ENCODE results near the gene LRPAP1. TPM values are rescaled to one million over a fixed set of nuclear protein-coding genes. Genes with fewer than 3 reads are reported as not detected.

LRPAP1 gene
- total RNA-seq, 4 donors from 2014 or later = 88.5 to 201 (median 174) TPM

GRCh38 chr4:3476936-3477749 lies 55.1 kb downstream of the LRPAP1 start:
- Histone ChIP-seq H3K4me3 (no peak overlapping the region), H3K27ac (replicated peaks in 1 of 4) (no peak overlapping the region), H3K27me3 (peaks cover 0 to 87% (median 0%) of the 10 kb centered on the region in 4 donors), H3K36me3 (peaks cover 0 to 8% (median 0%) of the 10 kb centered on the region in 4 donors), H3K4me1 (peaks cover 7 to 31% (median 9%) of the 10 kb centered on the region in 4 donors), H3K9me3 (no peaks in the 10 kb centered on the region)
- 86% methylated on average over 12 of the region's 27 CpGs for WGBS
- DNase-seq (ENCODE audit: extremely low spot score) = no peak
- intact Hi-C loops (cut with DNase I) = no loop called here
- no peak for TF ChIP-seq EP300 (IDR thresholded peaks at IDR 0.05)
- TF ChIP-seq CTCF (IDR thresholded peaks at IDR 0.05) = no peak
- no peak for TF ChIP-seq POLR2A (IDR thresholded peaks at IDR 0.05; ENCODE audit: low read depth)
- no peak for TF ChIP-seq POLR2AphosphoS5 (IDR thresholded peaks at IDR 0.05)

- intact Hi-C loops (cut with DNase I) = no loop called here
- no peaks in the 10 kb centered on the region for H3K9me3 ChIP-seq
- H3K4me3 ChIP-seq = no peak overlapping the region
- no peak overlapping the region for H3K27ac ChIP-seq (replicated peaks in 1 of 4)
- peaks cover 0 to 8% (median 0%) of the 10 kb centered on the region in 4 donors for H3K36me3 ChIP-seq
- no peak for DNase-seq (ENCODE audit: extremely low spot score)
- H3K27me3 ChIP-seq = peaks cover 0 to 86% (median 0%) of the 10 kb centered on the region in 4 donors
- TF ChIP-seq POLR2AphosphoS5 (IDR thresholded peaks at IDR 0.05) = no peak
- 89% methylated on average over 13 of the region's 22 CpGs for WGBS
- peaks cover 7 to 26% (median 9%) of the 10 kb centered on the region in 4 donors for H3K4me1 ChIP-seq
Measured at GRCh38 chr4:3476341-3476747, 55.9 kb downstream of the LRPAP1 start.

GRCh38 chr4:3475713-3476260 lies 56.4 kb downstream of the LRPAP1 start:
- peaks cover 5 to 20% (median 8%) of the 10 kb centered on the region in 4 donors for H3K4me1 ChIP-seq
- no peak for DNase-seq (ENCODE audit: extremely low spot score)
- H3K36me3 ChIP-seq = peaks cover 0 to 8% (median 0%) of the 10 kb centered on the region in 4 donors
- H3K4me3 ChIP-seq = no peak overlapping the region
- peaks cover 0 to 86% (median 0%) of the 10 kb centered on the region in 4 donors for H3K27me3 ChIP-seq
- intact Hi-C loops (cut with DNase I) = no loop called here
- WGBS = 77% methylated on average over 22 of the region's 22 CpGs
- H3K27ac ChIP-seq (replicated peaks in 1 of 4) = no peak overlapping the region
- no peaks in the 10 kb centered on the region for H3K9me3 ChIP-seq
- TF ChIP-seq CTCF (IDR thresholded peaks at IDR 0.05) (no peak), EP300 (IDR thresholded peaks at IDR 0.05) (no peak), POLR2A (IDR thresholded peaks at IDR 0.05; ENCODE audit: low read depth) (no peak), POLR2AphosphoS5 (IDR thresholded peaks at IDR 0.05) (no peak)

- intact Hi-C loops (cut with DNase I) = no loop called here
- Histone ChIP-seq H3K27me3 (peaks cover 0 to 83% (median 0%) of the 10 kb centered on the region in 4 donors), H3K9me3 (no peaks in the 10 kb centered on the region), H3K4me1 (peaks cover under 1 to 20% (median 2%) of the 10 kb centered on the region in 4 donors), H3K4me3 (no peak overlapping the region), H3K36me3 (peaks cover 0 to 8% (median 0%) of the 10 kb centered on the region in 4 donors), H3K27ac (replicated peaks in 1 of 4) (no peak overlapping the region)
- WGBS = 83% methylated on average over 15 of the region's 15 CpGs
- DNase-seq (ENCODE audit: extremely low spot score) = no peak
- no peak for TF ChIP-seq EP300 (IDR thresholded peaks at IDR 0.05)
- TF ChIP-seq POLR2AphosphoS5 (IDR thresholded peaks at IDR 0.05) = no peak
- no peak for TF ChIP-seq CTCF (IDR thresholded peaks at IDR 0.05)
- TF ChIP-seq POLR2A (IDR thresholded peaks at IDR 0.05; ENCODE audit: low read depth) = no peak
Measured at GRCh38 chr4:3475041-3475712, 57.0 kb downstream of the LRPAP1 start.

Data from esophagus muscularis mucosa (tissue), 4 donors.